ENCODE results near the gene BARX2.
A peak's percentile ranks its signal among the peaks of the same experiment; 100 is the strongest.

The BARX2 gene

DNA sequence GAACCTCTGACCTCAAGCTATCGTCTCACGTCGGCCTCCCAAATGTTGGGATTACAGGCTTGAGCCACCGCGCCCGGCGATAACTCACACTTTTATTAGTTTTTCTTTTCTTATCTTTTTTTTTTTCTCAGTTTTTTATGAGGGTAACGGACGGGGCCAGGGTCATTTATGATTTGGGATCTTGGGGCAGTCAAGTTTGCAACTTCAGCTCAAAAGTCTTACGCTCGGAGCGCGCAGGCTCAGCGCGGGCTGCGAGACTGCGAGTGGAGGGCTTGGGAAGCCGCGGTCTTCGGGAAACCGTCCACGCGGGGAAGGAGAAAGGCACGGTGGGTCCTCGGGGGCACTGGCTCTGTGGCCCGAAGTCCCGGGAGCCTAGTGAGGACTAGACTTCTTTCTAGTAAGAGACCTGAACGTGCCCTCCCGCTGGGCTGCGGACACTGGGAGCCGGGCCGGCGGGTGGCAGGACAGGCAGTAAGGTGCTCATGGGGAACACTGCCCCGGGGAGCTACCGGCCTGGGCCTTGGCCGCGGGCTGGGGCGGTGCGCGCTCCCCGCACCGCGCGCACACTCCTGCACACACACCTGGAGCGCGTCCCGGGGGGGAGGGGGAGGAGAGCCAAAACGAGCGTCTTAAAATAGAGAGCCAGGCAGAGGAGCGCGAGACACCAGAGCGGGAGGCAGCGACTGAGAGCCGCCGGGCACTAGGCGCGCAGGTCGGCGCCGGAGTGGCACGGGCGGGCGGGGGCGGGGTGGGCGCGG lies 476 bp upstream of the BARX2 start:
- TF ChIP-seq, protein P1, sequence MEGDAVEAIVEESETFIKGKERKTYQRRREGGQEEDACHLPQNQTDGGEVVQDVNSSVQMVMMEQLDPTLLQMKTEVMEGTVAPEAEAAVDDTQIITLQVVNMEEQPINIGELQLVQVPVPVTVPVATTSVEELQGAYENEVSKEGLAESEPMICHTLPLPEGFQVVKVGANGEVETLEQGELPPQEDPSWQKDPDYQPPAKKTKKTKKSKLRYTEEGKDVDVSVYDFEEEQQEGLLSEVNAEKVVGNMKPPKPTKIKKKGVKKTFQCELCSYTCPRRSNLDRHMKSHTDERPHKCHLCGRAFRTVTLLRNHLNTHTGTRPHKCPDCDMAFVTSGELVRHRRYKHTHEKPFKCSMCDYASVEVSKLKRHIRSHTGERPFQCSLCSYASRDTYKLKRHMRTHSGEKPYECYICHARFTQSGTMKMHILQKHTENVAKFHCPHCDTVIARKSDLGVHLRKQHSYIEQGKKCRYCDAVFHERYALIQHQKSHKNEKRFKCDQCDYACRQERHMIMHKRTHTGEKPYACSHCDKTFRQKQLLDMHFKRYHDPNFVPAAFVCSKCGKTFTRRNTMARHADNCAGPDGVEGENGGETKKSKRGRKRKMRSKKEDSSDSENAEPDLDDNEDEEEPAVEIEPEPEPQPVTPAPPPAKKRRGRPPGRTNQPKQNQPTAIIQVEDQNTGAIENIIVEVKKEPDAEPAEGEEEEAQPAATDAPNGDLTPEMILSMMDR (IDR thresholded peaks at IDR 0.05; ENCODE audit: extremely low read depth, missing control alignments): no peak
- DNase-seq (ENCODE audit: low spot score): peak; percentile 27

DNA sequence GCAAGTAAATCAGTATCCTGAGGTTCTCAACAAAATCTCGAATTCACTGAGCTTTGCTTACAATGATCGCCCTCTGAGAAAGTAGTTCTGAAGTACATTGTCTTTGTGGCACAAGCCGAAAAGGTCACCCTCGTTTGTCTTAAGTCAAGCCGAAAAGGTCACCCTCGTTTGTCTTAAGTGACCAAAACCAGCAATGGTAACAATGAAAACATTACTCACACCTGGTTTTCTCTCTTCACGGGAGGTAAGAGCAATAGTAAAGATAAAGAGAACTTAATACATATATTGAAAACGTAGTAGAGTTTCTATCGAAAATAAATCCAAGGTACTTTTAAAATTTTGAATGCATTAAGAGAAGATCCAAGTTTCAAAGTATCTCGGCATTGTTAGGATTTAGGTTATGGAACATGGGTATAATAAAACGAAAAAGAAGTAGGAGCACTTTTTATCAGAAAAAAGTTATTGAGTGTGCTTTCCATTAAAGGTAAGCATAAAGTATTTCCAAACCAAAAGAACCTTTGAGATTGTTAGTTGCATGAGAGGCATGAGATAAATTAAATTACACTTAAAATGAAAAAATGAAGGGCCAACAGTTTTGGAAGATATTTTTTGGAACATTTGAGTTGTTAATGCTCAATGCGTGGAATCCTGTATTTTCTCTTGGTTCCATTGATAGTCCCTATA lies 1.2 kb downstream of the BARX2 start:
- TF ChIP-seq, protein P1 (IDR thresholded peaks at IDR 0.05; ENCODE audit: extremely low read depth, missing control alignments): no peak
- no peak for DNase-seq (ENCODE audit: low spot score)

DNA sequence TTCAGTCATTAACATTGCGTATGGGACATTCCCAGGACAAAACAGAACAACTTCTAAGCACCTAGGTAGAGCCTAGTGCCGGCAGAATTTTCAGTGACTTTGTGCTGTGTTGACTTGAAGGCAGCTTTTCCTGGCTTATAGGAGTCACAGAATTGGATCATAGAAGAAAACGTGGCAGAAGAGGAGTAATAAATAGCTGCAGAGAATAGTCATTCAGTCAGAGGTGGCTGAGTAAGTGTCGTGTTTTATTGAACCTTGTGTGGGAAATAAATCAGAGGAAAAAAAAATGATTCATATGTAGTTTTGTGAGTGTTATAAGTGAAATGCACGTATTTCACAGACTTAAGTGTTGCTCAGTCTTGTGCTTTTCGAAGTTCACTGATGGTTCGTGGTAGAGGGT lies 2.1 kb downstream of the BARX2 start:
- TF ChIP-seq, protein P1 (IDR thresholded peaks at IDR 0.05; ENCODE audit: extremely low read depth, missing control alignments): no peak
- no peak for DNase-seq (ENCODE audit: low spot score)

DNA sequence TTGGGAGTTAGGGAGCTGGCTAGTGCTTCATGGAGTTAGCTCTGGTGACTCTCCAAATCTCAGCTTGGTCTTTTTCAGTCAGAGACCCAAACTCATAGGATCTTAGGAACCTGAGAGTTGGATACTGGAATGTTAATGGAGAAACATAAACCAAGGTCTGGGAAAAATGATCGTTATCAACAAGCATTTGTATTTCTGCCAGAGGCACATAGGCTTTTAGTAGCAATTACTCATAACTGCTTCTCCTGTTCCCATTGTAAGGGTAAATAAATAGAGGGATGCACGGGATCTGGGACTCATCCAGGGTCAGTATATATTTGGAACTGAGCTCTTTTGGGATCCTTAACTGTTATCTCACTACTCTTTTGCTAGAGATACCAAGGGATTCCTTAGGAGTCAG lies 4.8 kb downstream of the BARX2 start:
- TF ChIP-seq, protein P1 (IDR thresholded peaks at IDR 0.05; ENCODE audit: extremely low read depth, missing control alignments): no peak
- DNase-seq (ENCODE audit: low spot score): no peak

DNA sequence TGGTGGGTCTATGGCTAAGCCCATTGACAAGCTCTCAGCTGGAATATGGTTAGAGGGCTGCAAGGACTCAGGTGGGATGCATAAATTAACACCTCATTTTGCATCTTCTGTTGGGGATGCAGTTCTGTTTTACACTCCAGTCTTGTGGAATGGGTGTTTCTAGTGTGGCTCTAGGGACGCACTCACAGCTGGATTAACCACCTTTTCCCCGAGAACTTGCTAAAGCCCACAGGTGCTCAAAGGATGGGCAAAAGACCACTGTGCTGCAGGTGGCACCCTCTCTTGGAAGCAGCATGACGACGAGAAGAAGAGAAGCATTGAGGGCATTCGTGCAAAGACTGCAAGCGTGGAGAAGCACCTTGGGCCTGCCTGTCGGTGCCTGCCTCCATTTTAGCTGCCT lies 6.9 kb downstream of the BARX2 start:
- TF ChIP-seq, protein P1 (IDR thresholded peaks at IDR 0.05; ENCODE audit: extremely low read depth, missing control alignments): no peak
- DNase-seq (ENCODE audit: low spot score): no peak

DNA sequence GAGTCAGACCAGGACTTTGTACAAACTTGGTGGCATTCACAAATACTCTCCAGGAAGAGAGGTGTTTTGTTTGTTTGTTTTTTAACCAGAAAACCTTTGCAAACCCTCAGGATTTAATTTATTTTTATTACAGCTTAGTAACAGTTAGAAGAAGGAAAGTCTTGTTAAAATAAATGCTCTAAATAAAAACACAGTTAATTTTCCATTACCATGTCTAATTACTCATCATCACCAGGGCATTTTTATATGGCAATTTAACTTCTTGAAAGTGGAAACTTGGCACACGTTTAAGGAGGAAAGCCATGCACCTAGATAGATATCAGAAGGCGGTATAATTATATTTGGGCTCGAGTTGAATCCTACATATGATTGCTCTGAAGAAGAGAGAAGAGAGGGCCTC lies 7.4 kb downstream of the BARX2 start:
- no peak for DNase-seq (ENCODE audit: low spot score)
- TF ChIP-seq, protein P1 (IDR thresholded peaks at IDR 0.05; ENCODE audit: extremely low read depth, missing control alignments): no peak

DNA sequence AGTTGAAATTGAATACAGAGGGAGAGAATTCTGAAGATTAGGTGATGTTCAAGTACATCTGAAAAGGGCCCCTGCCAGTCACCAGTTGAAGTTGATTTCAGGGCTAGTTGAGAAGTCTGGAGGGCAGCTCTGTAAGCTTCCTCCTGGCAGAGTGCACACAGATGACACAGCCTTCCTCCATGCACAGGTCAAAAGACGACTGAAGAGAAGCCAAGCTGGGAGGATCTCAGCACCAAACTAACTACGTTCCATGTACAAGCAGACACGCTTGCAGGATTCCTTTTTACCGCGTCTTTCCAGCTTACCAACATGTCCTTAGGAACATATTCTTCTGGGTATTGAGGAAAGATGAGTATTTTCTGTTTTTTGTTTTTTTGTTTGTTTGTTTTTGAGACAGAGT lies 7.9 kb downstream of the BARX2 start:
- DNase-seq (ENCODE audit: low spot score): no peak
- TF ChIP-seq, protein P1 (IDR thresholded peaks at IDR 0.05; ENCODE audit: extremely low read depth, missing control alignments): no peak
